Gastrocnemius medialis (tissue), 4 donors: ENCODE data around the gene SPACA5.

Experiments
- POLR2A ChIP-seq, 2 donors: fragments of 450-650 bp; IDR thresholded peaks; one replicate each; pipeline ENCODE4 v1.6.1; 2017; ENCODE audit warnings: antibody characterized with exemption in 2 of 2, mild to moderate bottlenecking in 2 of 2, moderate library complexity in 2 of 2
- TF ChIP-seq, protein P1 (sequence below), 5 experiments: fragments of 450-650 bp in 3 of 5; fragments of 200-600 bp in 2 of 5; sonication (generic) in 2 of 5; IDR thresholded peaks in 4 of 5; conservative IDR thresholded peaks in 1 of 5; 1 replicate in 4 of 5; 2 replicates in 1 of 5; pipeline ENCODE4 v1.5.1; 2016 to 2019; ENCODE audit warnings: antibody characterized with exemption in 5 of 5, mild to moderate bottlenecking in 3 of 5, moderate library complexity in 3 of 5

DNA sequence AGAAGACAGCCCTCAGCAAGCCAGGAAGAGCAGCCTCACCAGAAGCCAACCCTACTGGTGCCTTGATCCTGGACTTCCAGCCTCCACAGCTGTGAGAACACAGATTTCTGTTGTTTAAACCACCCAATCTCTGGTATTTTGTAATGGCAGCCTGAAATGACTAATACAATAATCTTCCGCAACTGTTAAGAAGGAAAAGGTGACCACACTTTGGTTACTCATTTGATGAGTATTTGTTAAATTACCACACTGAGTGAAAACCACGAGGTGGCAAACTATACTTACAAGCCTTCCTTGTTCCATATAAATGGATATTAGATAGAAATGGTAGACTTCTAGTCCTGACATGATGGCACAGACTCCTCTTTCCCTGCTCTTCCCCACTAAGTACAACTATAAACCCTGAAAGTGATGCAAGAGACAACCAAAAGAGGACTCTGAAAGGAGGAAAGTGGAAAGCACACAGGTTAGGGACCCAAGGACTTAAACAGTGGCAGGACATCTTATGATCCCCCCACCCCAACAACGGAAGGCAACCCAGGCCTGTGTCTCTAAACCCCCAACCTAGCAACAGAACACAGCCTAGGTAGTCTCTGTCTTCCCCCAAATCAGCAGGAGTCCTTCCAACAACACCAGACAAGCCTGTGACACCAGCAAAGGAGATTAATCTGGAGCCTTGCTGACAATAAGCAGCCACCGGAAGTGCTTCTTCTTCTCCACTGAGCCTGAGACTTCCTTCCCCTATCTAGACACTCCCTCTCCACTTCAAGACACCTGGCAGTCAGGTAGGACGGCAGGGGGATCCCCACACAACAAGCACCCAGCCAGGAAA is 15.3 kb upstream of the SPACA5 start:
- TF ChIP-seq, protein P1, sequence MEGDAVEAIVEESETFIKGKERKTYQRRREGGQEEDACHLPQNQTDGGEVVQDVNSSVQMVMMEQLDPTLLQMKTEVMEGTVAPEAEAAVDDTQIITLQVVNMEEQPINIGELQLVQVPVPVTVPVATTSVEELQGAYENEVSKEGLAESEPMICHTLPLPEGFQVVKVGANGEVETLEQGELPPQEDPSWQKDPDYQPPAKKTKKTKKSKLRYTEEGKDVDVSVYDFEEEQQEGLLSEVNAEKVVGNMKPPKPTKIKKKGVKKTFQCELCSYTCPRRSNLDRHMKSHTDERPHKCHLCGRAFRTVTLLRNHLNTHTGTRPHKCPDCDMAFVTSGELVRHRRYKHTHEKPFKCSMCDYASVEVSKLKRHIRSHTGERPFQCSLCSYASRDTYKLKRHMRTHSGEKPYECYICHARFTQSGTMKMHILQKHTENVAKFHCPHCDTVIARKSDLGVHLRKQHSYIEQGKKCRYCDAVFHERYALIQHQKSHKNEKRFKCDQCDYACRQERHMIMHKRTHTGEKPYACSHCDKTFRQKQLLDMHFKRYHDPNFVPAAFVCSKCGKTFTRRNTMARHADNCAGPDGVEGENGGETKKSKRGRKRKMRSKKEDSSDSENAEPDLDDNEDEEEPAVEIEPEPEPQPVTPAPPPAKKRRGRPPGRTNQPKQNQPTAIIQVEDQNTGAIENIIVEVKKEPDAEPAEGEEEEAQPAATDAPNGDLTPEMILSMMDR (IDR thresholded peaks at IDR 0.05 in 4 of 5, conservative IDR thresholded peaks at IDR 0.05 in 1 of 5): no peak
- TF ChIP-seq POLR2A (IDR thresholded peaks at IDR 0.05): no peak
